Activated CD8-positive, alpha-beta memory T cell treated with anti-CD3 and anti-CD28 coated beads, Interleukin-2, amount 50 U/mL, for 24 hours (primary cell): Measurements from ENCODE around the gene FOXL1.

Experiments
- DNase-seq: peaks from one replicate; pipeline ENCODE4 v3.0.0-alpha.2; 2020; ENCODE audit errors: extremely low read depth

The FOXL1 gene

DNA sequence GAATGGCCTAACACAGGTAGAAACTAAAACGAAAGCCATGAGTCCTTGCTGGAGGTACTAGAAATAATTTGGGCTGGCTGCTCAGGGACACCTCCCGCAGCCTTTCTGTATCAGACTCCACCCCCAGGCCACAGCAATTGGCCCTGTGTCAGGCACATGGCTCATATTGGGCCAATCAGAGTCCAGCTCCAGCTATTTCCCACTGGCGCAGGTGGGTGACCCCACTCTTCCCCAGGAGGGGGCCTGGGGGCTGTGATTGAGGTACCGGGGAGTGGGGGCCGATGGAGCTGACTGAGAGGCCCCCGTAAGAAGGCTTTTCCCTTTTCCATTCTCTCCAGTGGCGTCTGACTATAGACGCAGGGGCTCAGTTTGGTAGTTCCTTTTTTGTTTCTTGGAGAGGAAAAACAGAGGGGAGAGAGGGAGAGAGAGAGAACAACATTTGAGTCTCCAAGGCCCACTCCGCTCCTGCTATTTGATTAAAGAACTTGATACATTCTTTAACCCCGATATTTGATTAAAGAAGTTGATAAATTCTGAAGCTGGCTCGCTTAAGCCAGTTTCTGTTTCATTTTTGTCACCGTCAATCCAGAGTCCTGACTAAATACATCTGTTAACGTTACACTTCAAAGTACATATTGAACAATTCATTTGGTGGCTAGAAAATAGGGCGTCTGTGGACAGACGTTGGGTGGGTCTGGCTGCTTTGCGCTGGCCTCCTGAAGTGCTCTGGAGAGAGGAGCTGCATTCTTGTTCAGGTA, 26.3 kb downstream of the FOXL1 start:
- DNase-seq = no peak

- no peak for DNase-seq
Observed at GRCh38 chr16:86605950-86606349, 27.6 kb downstream of the FOXL1 start.

GRCh38 chr16:86608301-86608747, 30.0 kb downstream of the FOXL1 start:
- DNase-seq = no peak

DNA sequence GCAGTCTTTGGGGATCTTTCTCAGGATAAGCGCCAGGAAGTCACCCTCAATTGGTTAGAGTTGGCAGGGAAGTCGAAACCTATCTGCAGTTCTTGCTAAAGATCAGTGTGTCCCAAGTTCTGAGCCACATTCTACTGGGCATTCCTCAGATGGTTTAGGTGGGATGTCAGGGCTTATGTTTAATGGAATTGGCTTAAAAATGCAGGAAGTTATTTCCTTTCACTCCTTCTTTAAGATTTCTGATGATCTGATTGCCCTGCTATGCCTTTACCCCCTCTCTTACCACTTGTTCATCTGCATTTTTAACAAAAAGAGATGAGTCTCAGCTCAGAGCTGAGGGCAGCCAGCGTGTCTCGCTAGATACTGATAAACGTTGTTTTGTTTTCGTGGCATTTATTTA, 30.8 kb downstream of the FOXL1 start:
- no peak for DNase-seq

- no peak for DNase-seq
Observed at GRCh38 chr16:86609661-86610060, 31.3 kb downstream of the FOXL1 start.

- DNase-seq = no peak
Observed at GRCh38 chr16:86610779-86611524, 32.6 kb downstream of the FOXL1 start.

DNA sequence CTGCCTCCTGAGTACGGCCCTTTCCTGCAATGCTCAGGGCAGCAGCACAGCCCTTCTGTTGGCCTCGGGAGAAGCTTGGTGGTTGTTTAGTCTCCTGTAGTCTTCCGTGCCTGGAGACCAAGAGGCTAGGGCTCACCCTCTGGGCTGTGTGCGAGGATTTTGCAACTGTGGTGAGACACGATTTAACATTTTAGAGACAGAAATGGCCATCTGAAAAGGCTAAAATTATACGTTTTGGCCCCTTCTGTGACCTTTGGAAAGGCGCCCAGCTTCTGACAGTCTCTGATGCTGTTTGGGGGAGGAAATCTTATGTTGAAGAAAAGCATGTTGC, 33.1 kb downstream of the FOXL1 start:
- DNase-seq = no peak

DNA sequence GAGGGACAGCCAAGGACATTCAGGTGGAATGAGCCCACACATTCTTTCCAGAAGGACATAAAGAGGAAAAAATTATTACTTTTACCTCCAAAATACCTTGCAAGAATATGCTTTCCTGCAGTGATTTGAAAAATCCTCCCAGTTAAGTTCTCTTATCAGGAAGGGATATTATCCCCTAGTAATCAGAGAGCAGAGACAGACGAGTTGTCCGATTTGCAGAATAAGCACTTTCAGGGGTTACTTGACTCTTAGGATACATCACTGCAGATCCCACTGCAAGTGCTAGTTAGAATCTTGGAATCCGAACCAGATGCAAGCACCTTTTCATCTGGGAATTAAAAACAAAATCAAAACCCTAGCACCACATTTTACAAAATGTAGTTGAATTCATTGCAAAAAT, 33.6 kb downstream of the FOXL1 start:
- DNase-seq = no peak

- DNase-seq = no peak
Observed at GRCh38 chr16:86614699-86615098, 36.4 kb downstream of the FOXL1 start.

GRCh38 chr16:86616906-86617305, 38.6 kb downstream of the FOXL1 start:
- no peak for DNase-seq

DNA sequence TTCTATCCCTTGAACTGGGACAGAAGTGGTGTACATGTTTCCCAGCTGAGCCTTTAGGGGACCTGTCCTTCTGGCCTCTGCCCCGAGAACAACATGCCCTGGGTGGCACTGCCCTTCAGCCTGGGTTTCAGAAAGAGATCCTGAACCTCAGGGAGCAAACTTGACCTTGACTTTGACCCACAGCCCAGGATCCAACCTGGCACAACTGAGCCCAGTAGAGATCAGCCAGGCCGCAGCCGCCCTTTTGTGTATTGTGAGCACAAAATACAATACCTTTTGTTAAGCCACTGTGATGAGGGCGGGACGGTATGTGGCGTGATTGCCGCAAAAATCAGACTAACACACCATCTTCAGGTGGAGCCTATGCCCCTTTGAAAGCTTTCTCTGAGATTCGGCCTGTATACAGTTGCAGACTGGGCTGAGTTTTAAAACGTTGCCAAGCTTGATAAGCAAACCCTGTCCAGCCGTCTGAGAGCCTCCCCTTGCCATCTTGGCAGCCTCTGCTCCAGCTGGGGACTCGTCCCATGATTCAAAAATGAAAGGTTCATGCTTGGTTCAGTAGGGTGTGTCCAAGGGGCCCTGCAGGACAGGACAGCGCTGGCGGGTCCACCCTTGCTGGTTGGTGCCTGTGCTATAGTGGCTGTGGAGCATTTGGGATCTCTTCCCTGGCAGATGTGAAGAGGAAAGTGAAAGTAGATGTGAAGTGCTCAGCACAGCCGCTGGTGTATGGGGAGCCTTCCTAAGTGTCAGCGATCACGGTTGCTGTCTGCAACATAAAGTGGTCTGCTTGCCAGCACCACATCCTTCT, 40.3 kb downstream of the FOXL1 start:
- no peak for DNase-seq

- no peak for DNase-seq
Observed at GRCh38 chr16:86619239-86619794, 41.0 kb downstream of the FOXL1 start.

- no peak for DNase-seq
Observed at GRCh38 chr16:86620184-86620583, 41.8 kb downstream of the FOXL1 start.

DNA sequence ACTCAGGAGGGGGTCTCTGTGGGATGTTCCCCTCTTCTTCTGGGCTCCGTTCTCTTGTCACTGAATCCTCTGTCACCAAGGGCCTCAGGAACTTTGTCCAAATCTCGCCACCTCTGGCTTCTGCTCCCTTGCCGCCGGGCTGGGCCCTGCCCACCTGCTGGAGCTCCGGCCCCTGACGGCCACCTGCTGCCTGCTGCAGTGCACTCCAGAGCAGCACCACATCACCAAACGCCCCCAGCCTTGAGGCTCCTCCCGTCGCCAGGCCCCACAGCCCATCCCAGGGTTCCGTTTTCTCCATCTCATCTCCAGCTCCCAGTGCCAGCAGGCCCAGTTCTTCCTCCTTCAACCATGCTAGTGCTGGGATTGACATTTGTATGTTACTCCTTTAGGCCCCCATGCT, 43.6 kb downstream of the FOXL1 start:
- no peak for DNase-seq

- DNase-seq = no peak
Observed at GRCh38 chr16:86622700-86623615, 44.6 kb downstream of the FOXL1 start.

- no peak for DNase-seq
Observed at GRCh38 chr16:86625029-86625428, 46.7 kb downstream of the FOXL1 start.

DNA sequence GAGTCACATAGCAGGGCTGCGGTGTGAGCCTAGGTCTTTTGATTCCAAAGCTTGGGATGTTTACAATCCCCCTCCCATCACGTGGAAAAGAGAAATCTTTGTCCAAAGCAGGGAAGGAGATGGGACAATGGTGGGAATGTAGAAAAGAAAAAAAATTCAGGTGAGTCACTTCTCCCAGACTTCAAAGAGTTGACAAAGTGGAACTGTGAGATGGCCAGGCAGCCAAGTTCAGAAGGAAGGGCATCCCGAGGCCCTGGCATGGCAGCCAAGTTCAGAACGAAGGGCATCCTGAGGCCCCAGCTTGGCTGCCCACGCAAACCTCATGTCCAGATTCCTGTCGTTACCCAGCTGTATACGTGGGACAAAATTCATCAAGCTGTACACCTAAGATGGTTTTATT, 47.5 kb downstream of the FOXL1 start:
- DNase-seq = no peak

- no peak for DNase-seq
Observed at GRCh38 chr16:86626284-86626683, 47.9 kb downstream of the FOXL1 start.

GRCh38 chr16:86626966-86627365, 48.6 kb downstream of the FOXL1 start:
- no peak for DNase-seq

- no peak for DNase-seq
Observed at GRCh38 chr16:86628614-86629013, 50.3 kb downstream of the FOXL1 start.

DNA sequence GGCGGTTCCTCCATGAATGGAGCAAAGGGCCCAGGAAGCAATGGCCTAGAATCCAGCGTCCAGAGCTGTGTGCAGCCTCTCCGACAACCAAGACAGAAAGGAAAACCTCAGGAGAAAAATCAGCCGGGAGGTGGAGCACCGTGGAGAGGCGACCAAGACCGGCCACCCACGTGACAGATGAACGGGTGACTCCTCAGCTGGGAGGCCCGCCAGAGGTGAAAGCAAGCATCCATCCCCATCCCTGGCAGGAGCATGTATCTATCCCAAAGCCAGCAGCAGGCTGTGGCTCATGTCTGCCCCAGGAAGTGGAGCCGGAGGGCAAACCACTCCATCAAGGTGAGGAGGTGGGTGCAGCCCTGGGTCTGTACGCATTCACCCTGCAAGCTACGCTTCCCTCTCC, 52.1 kb downstream of the FOXL1 start:
- DNase-seq = no peak
